ENCODE results near the gene TNNT2.

TNNT2 gene

DNA sequence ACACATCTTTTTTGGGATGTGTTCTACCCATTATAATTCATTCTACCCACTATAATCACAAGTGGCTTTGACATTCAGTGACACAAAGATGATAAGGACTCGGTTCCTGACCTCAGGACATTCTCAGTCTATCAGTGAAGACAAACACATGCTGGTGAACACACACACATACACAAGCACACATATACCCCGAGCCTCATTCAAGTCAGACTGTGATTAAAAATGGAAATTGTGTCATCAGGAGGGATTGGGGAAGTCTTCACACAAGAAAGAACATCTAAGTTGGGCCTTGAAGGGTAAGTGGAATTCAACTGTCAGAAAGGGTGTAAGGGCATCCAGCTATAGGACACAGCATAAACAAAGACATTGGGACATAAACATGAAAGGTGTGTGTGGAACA is 24.2 kb upstream of the TNNT2 start:
- DNase-seq: no peak

DNA sequence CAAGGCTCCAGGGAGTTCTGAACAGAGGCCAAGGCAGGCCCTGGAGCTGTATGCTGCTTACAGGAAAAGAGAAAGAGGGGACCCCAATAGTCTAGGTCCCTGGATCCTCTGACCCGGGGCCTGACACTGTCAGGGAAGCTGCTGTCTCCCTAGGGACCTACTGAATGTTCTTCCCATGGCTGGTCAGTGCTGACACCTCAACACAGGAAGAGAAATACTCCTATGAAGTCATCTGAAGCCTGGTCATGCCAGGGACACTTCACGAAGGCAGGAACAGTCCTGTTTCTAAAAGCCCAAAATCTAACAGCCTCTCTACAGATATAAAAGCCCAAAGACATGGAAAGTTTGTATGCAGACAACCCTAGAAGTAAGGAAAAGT is 23.4 kb upstream of the TNNT2 start:
- no peak for DNase-seq

DNA sequence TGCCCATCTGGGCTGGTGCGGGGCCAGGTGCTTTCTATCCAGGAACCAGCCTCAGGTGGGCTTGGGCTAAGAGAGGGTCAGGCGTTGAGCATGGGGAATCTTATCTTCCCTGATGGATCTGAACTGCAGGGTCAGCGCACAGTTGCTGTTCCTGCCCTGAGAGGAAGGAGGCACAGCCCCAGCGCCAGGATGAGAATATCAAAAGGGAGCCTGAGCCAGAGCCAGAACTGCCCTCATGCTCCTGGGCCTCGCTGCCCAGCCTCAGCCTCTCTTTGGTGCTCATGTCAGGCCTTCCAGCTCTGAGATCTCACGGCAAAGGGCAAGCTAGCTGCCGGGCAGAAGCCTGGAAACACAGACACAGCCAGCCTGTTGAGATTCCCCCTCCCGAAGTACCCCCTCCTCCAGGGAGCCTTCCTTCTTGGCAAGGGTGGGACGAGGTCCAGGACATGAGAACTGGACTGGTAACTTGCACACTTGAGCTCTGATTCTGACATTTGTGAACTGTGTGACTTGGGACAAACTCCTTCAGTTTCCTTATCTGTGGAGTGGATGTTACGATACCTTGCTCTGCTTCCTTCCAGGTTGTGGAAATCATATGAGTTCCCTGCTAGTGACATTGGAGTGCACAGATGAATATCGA is 22.9 kb upstream of the TNNT2 start:
- DNase-seq: no peak

DNA sequence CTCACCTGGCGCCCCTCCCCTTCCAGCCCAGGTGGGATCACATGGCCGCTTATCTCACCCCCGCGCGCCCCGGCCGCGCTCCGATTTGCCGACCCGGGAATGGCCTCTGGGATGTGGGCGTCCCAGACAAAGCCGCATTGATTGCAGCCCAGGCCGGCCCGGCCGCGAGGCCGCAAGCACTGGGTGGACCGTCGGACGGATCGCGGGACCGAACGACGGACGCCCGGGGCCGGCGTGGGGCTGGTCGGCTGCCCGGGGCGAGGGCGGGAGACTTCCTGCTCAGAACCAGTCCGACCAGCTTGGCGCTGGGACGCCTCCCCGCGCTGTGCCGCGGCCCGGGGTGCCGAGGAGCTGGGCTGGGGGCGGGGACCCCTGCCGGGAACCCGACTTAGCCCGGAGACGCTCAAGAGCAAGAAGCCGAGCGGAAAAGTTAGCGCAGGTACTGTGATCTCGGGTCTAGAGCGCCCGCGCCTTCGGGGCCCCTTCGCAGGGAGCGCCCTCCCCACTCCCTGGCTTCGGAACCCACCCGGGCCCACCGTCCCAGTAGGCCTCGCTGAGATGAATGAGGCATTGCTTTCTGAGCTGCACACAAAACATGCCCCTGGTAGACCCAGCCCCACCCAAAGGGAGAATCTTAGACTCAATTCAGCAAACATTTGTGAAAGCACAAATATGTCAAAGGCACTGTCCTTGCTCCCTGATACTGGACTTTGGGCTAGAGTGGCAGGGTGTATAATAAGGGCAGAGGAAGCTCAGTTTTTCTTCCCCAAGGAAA is 22.1 kb upstream of the TNNT2 start:
- DNase-seq: no peak

DNA sequence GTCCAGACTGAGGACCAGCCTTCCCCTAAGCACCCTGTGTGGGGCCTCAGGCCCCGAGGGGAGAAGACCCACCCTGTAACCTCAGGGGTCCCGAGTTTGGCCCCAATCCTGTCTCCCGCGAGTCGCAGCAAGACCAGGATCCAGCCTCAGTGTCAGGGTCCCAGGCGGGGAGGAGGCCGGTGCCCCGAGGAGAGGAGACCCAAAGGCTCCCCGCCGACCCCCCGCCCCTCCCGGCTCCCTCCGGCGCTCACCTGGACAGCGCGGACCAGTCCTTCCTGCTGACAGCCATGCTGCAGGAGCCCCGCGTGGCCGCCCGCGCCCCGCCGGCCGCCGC is 21.5 kb upstream of the TNNT2 start, which contains the start of gene LAD1:
LAD1 (minus strand) TSS at position 307 of the 334 bp plus-strand sequence; CDS start at position 289, 18 bp downstream.
- DNase-seq: no peak

DNA sequence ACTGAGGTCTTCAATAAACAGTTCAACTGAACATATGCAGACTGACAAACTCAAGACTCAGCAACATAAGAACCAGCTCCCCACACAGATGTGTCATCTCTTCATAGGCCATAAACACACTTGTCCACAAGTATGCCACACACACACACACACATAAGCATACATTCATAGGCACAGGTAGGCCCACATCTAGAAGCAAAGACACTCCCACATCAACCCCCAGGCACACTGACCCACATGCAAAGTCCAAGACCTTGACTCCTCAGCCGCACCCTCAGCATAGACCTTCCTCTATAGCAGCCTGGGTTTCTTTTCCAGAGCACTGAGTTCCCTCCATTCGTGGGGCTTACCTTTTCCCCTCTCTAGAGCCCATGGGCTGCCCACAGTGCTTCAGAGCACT is 20.2 kb upstream of the TNNT2 start:
- no peak for DNase-seq

DNA sequence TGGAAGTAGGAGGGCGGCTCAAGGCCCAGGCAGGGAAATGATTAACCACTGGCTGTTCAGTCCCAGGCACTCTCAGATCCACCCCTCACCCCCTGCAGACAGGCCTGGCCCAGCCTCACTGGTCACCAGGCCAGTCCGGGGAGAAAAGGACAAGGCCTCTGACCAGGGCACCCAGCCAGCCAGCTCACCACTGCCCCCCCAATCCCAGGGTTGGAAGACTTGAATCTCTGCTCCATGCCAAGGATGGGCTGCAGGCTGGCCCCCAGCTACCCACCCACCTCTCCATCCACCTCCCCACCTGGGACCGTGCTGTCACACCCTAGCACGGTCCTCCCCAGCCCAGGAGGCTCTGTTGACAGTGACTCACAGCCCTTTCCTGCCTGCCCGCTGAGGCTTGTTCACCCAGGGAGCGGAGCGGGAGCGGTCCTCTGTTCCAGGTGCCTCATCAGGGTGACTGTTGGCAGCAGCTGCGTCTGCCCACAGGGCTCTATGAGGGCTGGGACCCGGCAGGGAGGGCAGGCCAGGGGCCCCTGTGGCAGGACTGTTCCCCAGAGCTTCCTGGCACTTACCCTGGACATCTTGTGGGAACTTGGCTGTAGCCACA is 19.5 kb upstream of the TNNT2 start:
- DNase-seq: no peak

DNA sequence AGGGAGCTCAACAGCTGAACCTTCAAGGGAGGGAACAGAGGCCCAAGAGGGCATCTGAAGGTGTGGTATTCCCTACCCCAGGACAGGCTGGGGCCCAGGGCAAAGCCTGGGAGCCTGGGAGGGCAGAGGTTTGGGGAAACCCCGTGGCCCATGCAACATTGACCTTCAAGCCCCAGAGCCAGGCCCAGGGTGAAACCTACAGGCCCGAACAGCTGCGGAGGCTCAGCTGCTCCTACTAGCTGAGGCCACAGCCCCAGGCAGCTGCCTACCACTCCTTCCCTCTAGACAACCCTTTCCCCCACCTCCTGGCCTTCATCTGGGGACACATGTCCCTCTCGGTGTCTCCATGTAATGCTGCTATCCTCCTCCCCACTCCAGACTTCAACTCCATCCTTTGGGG is 18.5 kb upstream of the TNNT2 start:
- no peak for DNase-seq

DNA sequence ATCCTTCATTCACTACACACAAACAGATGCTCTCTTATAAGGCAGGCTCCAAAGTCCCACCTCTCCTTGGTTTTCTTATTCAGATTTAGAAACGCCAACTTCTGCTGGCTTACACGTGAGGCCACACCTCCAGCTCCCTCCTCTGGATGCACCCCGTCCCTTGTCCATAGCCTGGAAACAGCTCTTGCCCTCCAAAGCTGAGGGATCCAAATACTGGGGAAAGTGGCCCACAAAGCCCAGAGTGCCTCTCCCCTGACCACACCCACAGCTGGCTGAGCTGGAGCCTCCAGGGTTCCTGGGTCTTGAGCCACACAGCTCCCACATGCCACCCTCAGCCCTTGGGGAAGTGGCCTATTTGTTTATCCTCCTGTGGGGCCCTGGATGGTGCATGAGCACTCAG is 17.1 kb upstream of the TNNT2 start:
- no peak for DNase-seq

DNA sequence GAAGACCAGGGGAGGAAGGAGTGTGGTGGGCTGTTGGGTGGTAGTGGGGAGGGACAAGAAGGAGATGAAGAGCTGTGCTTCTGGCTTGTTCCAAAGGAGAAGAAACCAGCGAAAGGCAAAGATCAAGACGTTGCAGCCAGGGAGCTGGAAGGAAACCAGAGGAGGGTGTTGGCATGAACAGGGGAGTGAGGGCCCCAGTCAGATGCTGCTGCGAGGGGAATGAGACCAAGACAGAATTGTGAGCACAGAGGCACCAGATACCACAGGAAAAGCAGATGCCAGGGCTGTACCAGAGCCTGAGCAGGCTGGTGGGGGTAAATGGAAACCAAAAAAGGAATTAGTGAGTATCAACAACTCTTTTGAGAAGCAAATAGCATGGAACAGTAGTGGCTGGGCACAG is 15.6 kb upstream of the TNNT2 start:
- no peak for DNase-seq

DNA sequence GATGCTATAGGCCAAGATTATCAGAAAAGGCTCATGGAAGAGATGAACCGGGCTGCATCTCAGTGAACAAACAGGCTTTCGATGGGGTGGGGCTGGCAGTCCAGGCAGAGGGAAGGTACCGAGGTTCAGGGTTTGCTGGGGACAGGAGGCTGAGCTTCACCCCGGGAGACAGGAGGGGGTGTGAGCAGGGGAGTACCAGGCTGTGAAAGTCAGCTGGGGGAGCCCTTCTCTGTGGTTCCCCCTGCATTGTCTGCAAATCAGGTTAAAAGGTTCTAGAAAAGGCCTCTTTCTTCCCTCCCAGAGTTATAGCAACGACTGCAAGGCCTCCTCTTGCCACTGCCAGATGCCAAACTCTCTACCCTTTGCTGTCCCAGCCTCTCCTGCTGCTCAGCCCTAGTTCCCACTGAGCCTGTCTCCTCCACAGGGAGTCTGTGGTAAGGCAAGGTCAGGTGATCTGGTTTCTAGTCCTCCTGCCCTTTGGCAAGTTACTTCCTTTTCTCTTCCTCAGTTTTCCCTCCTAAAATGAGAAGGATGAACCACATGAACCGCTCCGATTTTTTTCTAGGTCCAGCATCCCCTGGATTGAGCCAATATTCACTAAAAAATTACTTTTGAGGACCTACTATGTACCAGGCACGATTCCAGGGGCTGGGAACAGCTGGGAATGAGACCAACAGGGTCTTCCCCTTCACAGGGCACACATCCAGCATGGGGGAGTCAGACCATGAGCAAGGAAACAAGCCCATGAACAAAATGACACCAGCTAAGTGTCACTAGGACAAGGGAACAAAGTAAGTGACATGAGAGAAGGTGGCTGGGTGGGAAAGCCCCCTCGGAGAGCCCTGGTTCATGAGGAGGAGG is 14.4 kb upstream of the TNNT2 start:
- DNase-seq: no peak

DNA sequence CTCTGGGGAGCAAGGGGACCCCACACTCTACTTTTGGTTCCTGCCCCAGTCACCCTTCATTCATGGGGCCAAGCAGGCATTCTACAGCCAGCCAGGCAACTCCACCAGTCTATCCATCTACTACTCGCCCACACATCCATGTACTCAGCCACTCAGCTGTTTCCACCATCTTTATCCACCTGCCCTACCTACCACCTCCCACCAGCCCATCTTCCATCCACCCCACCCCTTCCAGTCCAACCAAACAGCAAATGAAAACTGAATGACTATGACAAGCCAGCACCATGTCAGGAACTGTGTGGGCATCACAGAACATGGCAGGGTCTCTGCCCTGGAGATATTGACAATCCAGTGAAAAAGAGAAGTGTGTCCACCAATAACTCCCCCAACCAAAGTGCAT is 13.7 kb upstream of the TNNT2 start:
- no peak for DNase-seq

DNA sequence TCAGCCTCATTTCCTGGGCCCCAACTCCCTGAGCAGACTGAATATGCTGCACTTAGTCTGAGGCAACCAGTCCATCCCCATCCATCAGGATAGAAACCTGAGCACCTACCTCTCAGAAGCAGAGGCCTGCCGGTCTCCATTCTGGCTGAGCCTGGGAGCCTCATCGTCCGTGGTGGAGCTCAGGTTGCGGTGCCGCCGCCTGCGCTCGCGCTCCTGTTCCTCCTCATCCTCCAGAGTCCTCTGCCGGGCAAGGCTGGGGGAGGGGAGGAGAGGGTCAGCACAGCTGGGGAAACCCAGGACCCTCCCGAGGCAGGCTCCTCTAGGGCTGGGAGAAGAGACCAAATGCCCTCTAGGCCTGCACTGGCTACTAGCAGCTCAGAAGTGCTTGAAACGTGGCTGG is 11.6 kb upstream of the TNNT2 start:
- no peak for DNase-seq

DNA sequence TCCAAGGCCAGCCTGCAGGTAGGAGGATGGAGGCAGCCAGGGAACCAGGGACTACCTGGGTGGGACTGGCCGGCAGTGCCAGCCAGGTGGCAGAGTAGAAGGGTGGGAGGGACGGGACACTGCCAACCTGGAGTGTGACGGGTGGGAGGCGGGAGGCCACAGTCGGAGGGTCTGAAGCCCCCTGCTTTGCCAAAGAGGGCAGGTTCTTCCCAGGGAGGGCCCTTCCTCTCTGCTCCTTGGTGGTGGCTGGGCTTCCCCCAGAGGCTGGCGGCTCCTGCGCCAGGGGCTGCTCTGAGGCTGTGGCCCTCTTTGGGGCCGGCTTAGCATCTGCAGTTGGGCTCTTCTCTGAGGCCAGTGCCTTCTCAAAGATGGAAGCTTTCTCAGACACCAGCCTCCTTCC is 8.7 kb upstream of the TNNT2 start:
- no peak for DNase-seq

DNA sequence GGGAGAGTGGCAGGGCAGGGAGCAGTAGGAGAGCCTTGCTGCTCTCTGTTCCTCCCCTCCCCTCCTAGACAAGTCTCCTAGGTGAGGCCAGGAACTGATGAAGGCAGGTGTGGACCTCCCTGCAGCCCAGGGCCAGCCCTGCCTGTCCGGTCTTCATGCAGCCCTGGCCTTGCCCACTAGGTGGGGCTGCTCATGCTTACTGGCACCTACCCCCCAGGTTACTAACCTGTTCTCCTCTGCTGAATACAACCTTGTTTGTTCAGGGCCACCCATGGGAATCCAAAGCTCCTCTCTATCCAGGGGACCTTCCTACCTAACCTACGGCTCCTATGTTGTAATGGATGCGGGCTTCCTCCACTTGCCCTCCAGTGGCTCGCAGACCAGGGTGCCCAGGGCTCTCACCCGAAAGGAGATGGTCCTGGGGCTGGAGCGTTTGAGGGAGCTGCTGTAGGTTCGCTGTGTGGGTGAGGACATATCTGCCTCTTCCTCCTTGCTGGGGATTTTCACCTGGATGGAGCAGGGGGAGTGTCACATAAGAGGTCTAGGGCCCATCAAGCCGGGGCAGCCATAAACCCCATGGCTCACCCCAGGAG is 7.9 kb upstream of the TNNT2 start:
- DNase-seq: peak; percentile 41

DNA sequence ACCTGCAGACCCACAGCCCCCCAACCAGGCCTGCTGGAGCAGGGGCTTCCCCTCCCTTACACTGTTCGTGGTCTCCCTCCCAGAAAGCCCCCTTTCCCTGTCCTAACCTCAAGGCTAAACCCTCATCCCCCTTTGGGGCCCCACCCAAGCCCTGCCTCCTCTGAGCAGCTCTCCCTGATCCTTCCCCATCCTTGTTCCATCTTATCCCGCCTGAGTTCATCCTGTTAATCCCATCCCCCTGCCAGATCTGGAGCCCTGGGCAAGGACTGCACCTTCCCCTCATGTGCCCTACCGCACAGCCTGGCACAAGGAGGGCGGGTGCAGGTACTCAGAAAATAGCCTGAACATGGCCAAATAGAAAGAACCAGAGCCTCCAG is 6.9 kb upstream of the TNNT2 start:
- no peak for DNase-seq

DNA sequence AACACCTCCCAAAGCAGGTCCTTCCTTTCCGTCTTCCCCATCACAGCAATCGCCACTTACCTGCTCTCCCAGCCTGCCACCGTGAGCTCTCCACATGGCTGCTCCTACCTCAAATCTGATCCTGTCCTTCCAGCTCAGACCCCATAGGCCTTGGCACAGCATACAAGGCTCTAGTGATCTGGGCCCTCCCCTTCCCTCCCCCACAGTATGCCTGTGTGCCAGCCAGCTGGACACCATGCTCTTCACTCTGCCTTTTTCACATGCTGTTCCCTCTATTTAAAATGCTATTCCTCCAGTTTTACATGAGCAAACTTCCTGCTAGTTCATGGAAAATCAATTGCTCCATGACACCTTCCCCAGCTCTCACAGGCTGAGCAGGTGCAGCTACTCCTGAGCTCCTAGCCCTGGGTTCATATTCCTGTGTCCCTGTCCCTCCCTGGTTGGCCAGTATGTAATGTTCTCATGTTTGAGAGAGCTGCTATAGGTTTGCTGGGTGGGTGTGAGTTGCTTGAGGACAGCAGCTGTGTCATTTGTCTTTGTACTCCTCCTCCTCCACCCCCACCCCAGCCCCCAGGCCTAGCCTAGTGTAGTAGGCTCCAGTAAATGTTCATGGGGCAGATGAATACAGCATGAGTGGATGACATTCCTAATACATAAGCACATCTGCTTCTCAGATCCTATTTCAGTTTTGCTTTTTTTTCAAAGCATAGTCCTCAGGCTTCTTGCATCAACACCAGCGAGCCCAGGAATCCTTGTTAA is 6.3 kb upstream of the TNNT2 start:
- DNase-seq: no peak

DNA sequence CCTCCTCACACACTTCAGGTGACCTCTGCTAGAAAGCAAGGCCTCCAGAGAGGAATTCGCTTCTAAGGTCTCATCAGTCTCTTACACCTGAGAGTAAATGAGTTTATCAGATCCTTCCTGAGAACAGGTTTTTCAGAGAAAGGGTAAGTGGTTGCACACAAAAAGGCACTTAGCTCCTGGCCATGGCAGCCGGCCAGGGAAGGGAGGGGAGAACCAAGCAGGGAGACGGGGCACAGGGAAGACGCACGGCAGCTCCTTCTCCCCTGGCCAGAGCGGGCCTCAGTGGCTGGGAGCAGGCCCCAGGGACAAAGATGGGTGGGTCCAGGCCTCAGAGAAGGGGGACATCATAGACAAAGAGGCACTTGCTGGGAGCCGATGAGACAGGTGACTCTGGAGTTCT is 3.6 kb upstream of the TNNT2 start:
- no peak for DNase-seq

DNA sequence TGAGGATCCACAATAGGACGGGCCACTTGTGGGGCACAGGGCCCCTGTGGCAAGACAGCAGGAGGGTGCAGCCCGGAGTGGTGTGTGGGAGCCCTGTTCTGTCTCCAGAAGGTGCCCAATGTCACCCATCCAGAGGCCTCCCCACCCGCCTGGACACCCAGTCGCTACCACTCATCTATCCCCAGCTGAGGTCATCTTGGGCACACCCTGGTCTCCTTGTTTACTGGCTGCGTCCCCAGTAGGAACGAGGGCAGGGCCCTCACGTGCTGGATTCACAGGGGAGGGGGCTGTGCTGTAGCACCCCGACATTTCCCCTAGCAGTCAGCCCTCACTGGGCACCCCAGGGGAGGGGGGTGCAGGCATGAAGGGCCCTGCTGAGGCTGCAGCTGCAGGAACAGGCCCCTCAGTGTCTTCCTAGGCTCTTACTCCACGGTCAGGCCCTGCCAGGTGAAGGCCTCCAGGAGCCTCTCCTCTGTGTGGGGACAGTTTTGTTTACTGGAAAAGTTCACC is 2.3 kb upstream of the TNNT2 start:
- no peak for DNase-seq

DNA sequence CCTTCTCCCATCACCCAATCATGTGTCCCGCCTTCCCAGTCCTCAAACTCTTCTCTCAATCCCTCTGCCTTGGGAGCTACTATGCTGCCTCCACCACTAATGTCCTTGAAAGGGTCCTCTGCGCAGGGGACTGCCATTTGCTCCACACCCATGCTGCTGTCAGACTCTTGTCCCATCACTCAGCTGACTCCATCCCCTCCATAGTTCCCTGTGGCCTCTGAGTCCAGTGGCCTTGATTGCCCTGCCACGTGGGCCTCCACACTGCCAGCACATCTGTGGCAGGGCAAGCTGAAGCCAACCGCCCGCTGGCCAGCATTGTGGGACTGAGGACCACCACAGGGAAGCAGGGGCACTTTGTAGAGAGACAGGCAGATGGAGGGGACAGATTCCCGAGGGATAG is 1.3 kb upstream of the TNNT2 start:
- no peak for DNase-seq

DNA sequence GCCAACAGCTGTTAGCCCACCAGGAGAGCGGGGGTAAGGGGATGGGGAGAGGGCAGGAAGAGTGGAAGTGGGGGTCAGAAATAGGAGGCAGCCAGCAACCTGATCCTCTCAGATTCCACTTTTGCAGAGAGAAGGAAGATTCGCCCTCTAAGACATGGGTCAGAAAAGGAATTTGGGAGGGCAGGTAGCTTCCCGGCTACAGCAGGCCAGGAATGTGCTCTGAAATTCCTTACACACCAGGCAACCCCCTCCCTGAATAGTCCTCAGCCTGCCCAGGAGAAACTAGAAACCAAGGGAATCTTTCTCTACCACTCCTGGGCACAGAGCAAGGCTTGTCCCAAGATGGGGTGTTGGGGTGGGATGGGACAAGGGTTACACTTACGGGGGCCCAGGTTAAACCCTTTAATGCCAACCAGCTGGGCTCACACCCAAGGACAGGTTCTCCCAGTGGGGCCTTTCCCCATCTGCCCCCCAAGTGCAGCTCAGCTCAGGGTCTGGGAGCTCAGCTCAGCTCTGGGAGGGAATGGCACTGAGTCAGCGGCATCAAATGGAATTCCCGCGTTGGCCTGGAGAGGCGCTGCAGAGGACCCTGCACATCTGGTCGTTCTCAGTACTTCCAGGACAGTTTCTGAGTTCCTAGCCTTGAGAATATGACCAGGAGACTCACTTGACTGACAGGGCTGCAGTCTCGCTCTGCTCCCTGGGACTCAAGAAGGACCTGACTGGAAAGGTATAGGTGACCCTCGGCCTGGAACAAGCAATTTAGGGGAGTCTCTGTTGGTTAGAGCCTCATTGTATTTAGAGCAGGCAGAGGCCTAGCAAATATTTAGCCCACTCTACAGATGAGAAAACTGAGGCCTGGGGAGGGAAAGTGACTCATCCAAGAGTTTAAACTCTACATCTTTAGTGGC is 761 bp downstream of the TNNT2 start:
- DNase-seq: peak; percentile 18

Data from activated CD4-positive, alpha-beta T cell treated with anti-CD3 and anti-CD28 coated beads, Interleukin-2, amount 50 U/mL, for 16 hours (primary cell).